ENCODE measurements around the gene LGR6. TPM values are rescaled to one million over a fixed set of nuclear protein-coding genes. Genes with fewer than 3 reads are reported as not detected.

The LGR6 gene
- total and polyA plus RNA-seq, 2 of the 4 experiments (the other 2 are of a cell fraction), result not detected

DNA sequence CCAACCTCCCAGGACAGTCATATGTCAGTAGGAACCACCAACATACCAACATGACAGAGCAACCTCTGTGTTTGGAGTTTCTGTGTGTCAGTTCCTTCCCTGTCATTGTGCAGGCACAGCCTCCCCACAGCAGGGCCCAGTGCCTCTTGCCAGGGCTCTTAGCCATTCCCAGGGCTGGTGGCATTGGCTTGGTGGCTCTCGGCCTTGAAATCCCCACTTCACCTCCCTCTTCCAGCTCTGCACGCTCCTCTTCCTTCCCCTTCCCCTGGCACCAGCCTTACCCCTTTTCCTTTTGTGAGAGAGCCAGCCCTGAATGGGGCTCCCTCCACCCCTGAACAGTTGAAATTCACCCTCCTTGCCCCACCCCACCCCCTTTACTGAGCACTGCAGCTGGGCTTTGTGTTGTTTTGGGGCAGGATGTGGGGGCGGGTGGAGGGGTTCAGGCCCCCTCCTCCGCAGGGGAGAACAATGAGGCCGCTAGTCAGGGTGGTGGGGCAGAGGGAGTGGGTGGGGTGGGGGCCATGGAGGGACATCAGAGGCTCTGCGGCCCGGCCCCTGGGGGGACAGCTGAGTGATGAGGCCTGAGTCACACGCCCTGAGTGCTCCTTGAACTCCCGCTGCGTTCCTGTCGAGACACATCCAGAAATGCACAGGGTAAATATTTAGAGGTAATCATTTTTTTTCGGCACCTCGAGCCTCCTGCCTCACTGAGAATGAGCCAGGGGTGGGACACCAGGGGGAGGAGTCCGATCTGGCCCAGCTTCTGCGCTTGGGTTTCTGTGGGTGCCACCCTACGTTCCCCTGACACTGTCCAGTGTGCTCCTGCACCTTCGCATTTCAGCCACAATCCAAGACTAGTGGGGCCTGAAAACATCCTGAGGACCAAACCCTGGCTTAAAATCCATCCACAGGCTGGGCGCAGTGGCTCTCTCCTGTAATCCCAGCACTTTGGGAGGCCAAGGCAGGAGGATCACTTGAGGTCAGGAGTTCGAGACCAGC, 28.6 kb downstream of the LGR6 start:
- ATAC-seq (ENCODE audit: low read depth) (peak; percentile 59), DNase-seq (no peak)
- Histone ChIP-seq H3K79me1 (ENCODE audit: low read depth in 1 of 2, low read length in 2 of 2) (no peaks in the 10 kb centered on the region), H3K9me1 (ENCODE audit: insufficient read depth, low read length) (no peaks in the 10 kb centered on the region; the same call in 1 of the 2 replicates), H2BK5ac (ENCODE audit: low read depth, low read length, poor library complexity, severe bottlenecking) (no peak overlapping the region), H3K56ac (ENCODE audit: extremely low read depth, insufficient read depth, low read length) (no peak overlapping the region), H3K4me1 (ENCODE audit: control insufficient read depth, insufficient read depth, low read length) (no peaks in the 10 kb centered on the region), H4K8ac (ENCODE audit: low read depth in 2 of 2, low read length in 2 of 2) (no peak overlapping the region), H2BK20ac (ENCODE audit: low read depth, low read length) (no peak overlapping the region), H2AFZ (replicated peaks; ENCODE audit: low read length, poor library complexity) (peak overlapping the region; percentile 51), H4K5ac (ENCODE audit: low read depth, low read length) (no peak overlapping the region), H3K4me3 (ENCODE audit: insufficient read depth, low read depth, low read length) (no peak overlapping the region), H3K27me3 (ENCODE audit: control insufficient read depth, insufficient read depth, low read length) (peaks cover 75% of the 10 kb centered on the region), H4K20me1 (ENCODE audit: insufficient read depth, low read length) (no peaks in the 10 kb centered on the region; the same call in 1 of the 2 replicates), H3K9ac (ENCODE audit: low read depth, low read length) (no peak overlapping the region), H2BK120ac (ENCODE audit: low read depth, low read length) (no peak overlapping the region), H3K27ac (ENCODE audit: insufficient read depth, low read length) (no peak overlapping the region), H3K14ac (replicated peaks; ENCODE audit: low read depth, low read length) (no peak overlapping the region), H3K4me2 (ENCODE audit: low read depth, low read length) (no peak overlapping the region), H2BK15ac (ENCODE audit: low read depth, low read length) (no peak overlapping the region), H4K91ac (ENCODE audit: insufficient read depth, low read depth, low read length) (no peak overlapping the region), H3K23ac (ENCODE audit: low read depth, low read length) (no peak overlapping the region), H3K18ac (ENCODE audit: low read depth, low read length) (no peak overlapping the region), H3K4ac (ENCODE audit: low read depth, low read length) (no peak overlapping the region), H2AK5ac (ENCODE audit: low read depth, low read length) (no peak overlapping the region), H3K9me3 (ENCODE audit: control insufficient read depth, insufficient read depth, low read length) (no peaks in the 10 kb centered on the region), H2AK9ac (replicated peaks; ENCODE audit: low read depth, low read length, poor library complexity) (peak overlapping the region; percentile 9), H3K36me3 (ENCODE audit: control insufficient read depth, insufficient read depth, low read length) (no peaks in the 10 kb centered on the region)
- in situ Hi-C loops (cut with MboI; ENCODE audit: low sequenced_read_pairs), result no loop called here
- BruUV-seq (replicated peaks), result no TSS peak
- dilution Hi-C loops (cut with HindIII; ENCODE audit: low sequenced_read_pairs, unreplicated experiment), result no loop called here
- 54% methylated on average over 6 of the region's 19 CpGs; no CpG with 5 or more reads in 1 of the 2 experiments for WGBS, 2 experiments (ENCODE audit: extremely low coverage in 2 of 2, insufficient read length in 1 of 2)
- TF ChIP-seq CEBPB (IDR thresholded peaks at IDR 0.05; ENCODE audit: low read depth, low read length), result no peak
- no peak for TF ChIP-seq MXI1 (IDR thresholded peaks at IDR 0.05; ENCODE audit: borderline replicate concordance, low read depth, low read length)
- no peak for TF ChIP-seq SMC3 (IDR thresholded peaks at IDR 0.05; ENCODE audit: low read depth, low read length)
- TF ChIP-seq USF2 (IDR thresholded peaks at IDR 0.05; ENCODE audit: low read depth, low read length), result no peak
- TF ChIP-seq, protein P1, sequence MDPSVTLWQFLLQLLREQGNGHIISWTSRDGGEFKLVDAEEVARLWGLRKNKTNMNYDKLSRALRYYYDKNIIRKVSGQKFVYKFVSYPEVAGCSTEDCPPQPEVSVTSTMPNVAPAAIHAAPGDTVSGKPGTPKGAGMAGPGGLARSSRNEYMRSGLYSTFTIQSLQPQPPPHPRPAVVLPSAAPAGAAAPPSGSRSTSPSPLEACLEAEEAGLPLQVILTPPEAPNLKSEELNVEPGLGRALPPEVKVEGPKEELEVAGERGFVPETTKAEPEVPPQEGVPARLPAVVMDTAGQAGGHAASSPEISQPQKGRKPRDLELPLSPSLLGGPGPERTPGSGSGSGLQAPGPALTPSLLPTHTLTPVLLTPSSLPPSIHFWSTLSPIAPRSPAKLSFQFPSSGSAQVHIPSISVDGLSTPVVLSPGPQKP (IDR thresholded peaks at IDR 0.05; ENCODE audit: borderline replicate concordance, low read depth, low read length), result no peak
- POLR2A ChIA-PET (ENCODE audit: unreplicated experiment), result no interaction called here
- intact Hi-C loops (cut with micrococcal nuclease), result no loop called here
- CTCF ChIA-PET, result no interaction called here
